Lung (tissue), 12 donors: ENCODE measurements around the gene P3H2. TPM values are rescaled to one million over a fixed set of nuclear protein-coding genes. Genes with fewer than 3 reads are reported as not detected.

Experiments
- ATAC-seq: fragments of 200-7000 bp; cut with Tn5 transposase; one replicate; pipeline ENCODE4 v1.9.1; 2020; ENCODE audit warnings: moderate number of reproducible peaks; ENCODE audit not compliant: insufficient read depth, low FRiP score
- DNase-seq, 3 donors: peaks; one replicate each; pipeline ENCODE4 v3.0.0-alpha.2; 2013 to 2017
- H3K27ac ChIP-seq, 2 donors: one replicate each; pipeline ENCODE4 v1.5.1; 2013; ENCODE audit warnings: mild to moderate bottlenecking in 2 of 2, moderate library complexity in 2 of 2, control low read depth in 1 of 2, inconsistent platforms in 1 of 2, low read depth in 1 of 2, low read length in 1 of 2
- H3K27me3 ChIP-seq, 3 donors: one replicate each; pipeline ENCODE4 v1.5.1; 2013; ENCODE audit warnings: low read length in 2 of 3; ENCODE audit not compliant: control insufficient read depth in 3 of 3, insufficient read depth in 3 of 3
- H3K36me3 ChIP-seq, 4 donors: one replicate each; pipeline ENCODE4 v1.5.1; 2013; ENCODE audit warnings: low read length in 4 of 4, mild to moderate bottlenecking in 1 of 4, moderate library complexity in 1 of 4; ENCODE audit not compliant: control insufficient read depth in 4 of 4, insufficient read depth in 4 of 4
- H3K4me1 ChIP-seq, 5 donors: one replicate each; pipeline ENCODE4 v1.5.1; 2013; ENCODE audit warnings: low read length in 5 of 5, mild to moderate bottlenecking in 2 of 5, moderate library complexity in 1 of 5; ENCODE audit not compliant: control insufficient read depth in 5 of 5, insufficient read depth in 5 of 5
- H3K4me3 ChIP-seq: one replicate; pipeline ENCODE4 v1.5.1; 2013; ENCODE audit warnings: mild to moderate bottlenecking, control low read depth, moderate library complexity
- H3K9ac ChIP-seq, 2 donors: one replicate each; pipeline ENCODE4 v1.5.1; 2013; ENCODE audit warnings: low read length in 2 of 2, control low read depth in 1 of 2; ENCODE audit not compliant: insufficient read depth in 1 of 2
- H3K9me3 ChIP-seq, 4 donors: one replicate each; pipeline ENCODE4 v1.5.1; 2013; ENCODE audit warnings: low read length in 3 of 4, mild to moderate bottlenecking in 1 of 4, moderate library complexity in 1 of 4; ENCODE audit not compliant: control insufficient read depth in 4 of 4, insufficient read depth in 3 of 4
- CTCF ChIP-seq: IDR thresholded peaks from 2 replicates; pipeline ENCODE4 v1.5.1; 2012; ENCODE audit warnings: mild to moderate bottlenecking; ENCODE audit errors: control extremely low read depth, extremely low read depth
- WGBS, 2 donors: extraction: QIAGEN DNeasy Blood & Tissue Kit; methylation state at CpG; one replicate each; pipeline ENCODE4 v1.1.7; 2013; 5-methylcytosine and 5-hydroxymethylcytosine counted together
- polyA plus RNA-seq, 2 donors: library from polyadenylated mRNA; stranded (reverse); fragments of 200-250 nt; gene quantifications; one replicate each; pipeline ENCODE4 v1.2.1, GENCODE V29; 2013
- total RNA-seq, 2 donors: library from RNA; depleted of rRNA in 1 of 2; stranded (reverse); fragments of >200 nt in 1 of 2; gene quantifications; one replicate each; pipeline ENCODE4 v1.2.1, GENCODE V29; 2014 to 2021
- donor health status: control.
- donor health status: control.
- donor health status: Bipolar disorder and iron deficiency.
- donor health status: healthy.
- donor health status: DM: yes; HTN: yes; CAD: no.

Gene P3H2
- total and polyA plus RNA-seq, 4 donors, result 18.6 to 59.9 (median 40.6) TPM

GRCh38 chr3:190017521-190018288 is 103.0 kb downstream of the P3H2 start:
- no peak for TF ChIP-seq CTCF
- H3K27me3 ChIP-seq, result no peaks in the 10 kb centered on the region
- no peak for ATAC-seq
- DNase-seq, result peak; percentile 39 to 72 (median 69)
- no peaks in the 10 kb centered on the region for H3K9me3 ChIP-seq
- H3K4me1 ChIP-seq, result peaks cover 0 to 3% (median 0%) of the 10 kb centered on the region in 5 donors
- no peak overlapping the region for H3K27ac ChIP-seq
- H3K4me3 ChIP-seq, result no peak overlapping the region
- H3K36me3 ChIP-seq, result no peaks in the 10 kb centered on the region
- WGBS, 2 donors, result 43 to 52% methylated on average over 6 of the region's 6 CpGs
- H3K9ac ChIP-seq, result no peak overlapping the region

- no peak for DNase-seq
- TF ChIP-seq CTCF, result no peak
- Histone ChIP-seq H3K9me3 (no peaks in the 10 kb centered on the region), H3K27me3 (no peaks in the 10 kb centered on the region), H3K4me3 (no peak overlapping the region), H3K4me1 (peaks cover 0 to 3% (median 0%) of the 10 kb centered on the region in 5 donors), H3K27ac (no peak overlapping the region), H3K9ac (no peak overlapping the region), H3K36me3 (no peaks in the 10 kb centered on the region)
- ATAC-seq, result no peak
Observed at GRCh38 chr3:190016966-190017365, 103.7 kb downstream of the P3H2 start.

GRCh38 chr3:190014940-190015339 is 105.8 kb downstream of the P3H2 start:
- Histone ChIP-seq H3K27ac (no peak overlapping the region), H3K4me1 (peaks cover 0 to 3% (median 0%) of the 10 kb centered on the region in 5 donors), H3K9ac (no peak overlapping the region), H3K36me3 (no peaks in the 10 kb centered on the region), H3K27me3 (no peaks in the 10 kb centered on the region), H3K4me3 (no peak overlapping the region), H3K9me3 (no peaks in the 10 kb centered on the region)
- WGBS, 2 donors, result 82 to 90% methylated on average over 2 of the region's 2 CpGs
- no peak for TF ChIP-seq CTCF
- DNase-seq (no peak), ATAC-seq (no peak)
